WTC11 (cell line): Measurements from ENCODE around the gene PSENEN. TPM values are rescaled to one million over a fixed set of nuclear protein-coding genes. Genes with fewer than 3 reads are reported as not detected.

Source experiments
- ATAC-seq: fragments of 200-7000 bp; cut with Tn5 transposase; 2 replicates; pipeline ENCODE4 v1.10.0; 2021; ENCODE audit warnings: mild to moderate bottlenecking, moderate library complexity
- CTCF ChIA-PET: fragments of 300-600 bp; sonication (Branson Sonifier 250); formaldehyde crosslinking; loops from one replicate; lab custom pipeline; 2021; ENCODE audit warnings: antibody characterized with exemption; lab: Charles Lee
- POLR2A ChIA-PET: fragments of 350-600 bp; sonication (Branson Sonifier 250); formaldehyde crosslinking; loops from one replicate; lab custom pipeline; 2021; ENCODE audit warnings: antibody characterized with exemption; lab: Charles Lee
- DNase-seq: peaks from one replicate; pipeline ENCODE4 v3.0.0; 2021; ENCODE audit warnings: low spot score
- H3K27ac Mint-ChIP-seq: 2 replicates; pipeline ENCODE4 v1.8.0; 2021; ENCODE audit warnings: mixed read lengths
- H3K27me3 Mint-ChIP-seq: 2 replicates; pipeline ENCODE4 v1.8.0; 2021; ENCODE audit warnings: low read depth, mild to moderate bottlenecking, moderate library complexity, mixed read lengths
- H3K36me3 Mint-ChIP-seq: 2 replicates; pipeline ENCODE4 v1.8.0; 2021; ENCODE audit warnings: mixed read lengths
- H3K4me1 Mint-ChIP-seq: 2 replicates; pipeline ENCODE4 v1.8.0; 2022; ENCODE audit warnings: mixed read lengths
- H3K4me3 Mint-ChIP-seq: 2 replicates; pipeline ENCODE4 v1.8.0; 2021; ENCODE audit warnings: mild to moderate bottlenecking, moderate library complexity, mixed read lengths
- H3K9me3 Mint-ChIP-seq: 2 replicates; pipeline ENCODE4 v1.8.0; 2021; ENCODE audit warnings: mixed read lengths
- E2F5 ChIP-seq: sonication (generic); formaldehyde crosslinking; IDR thresholded peaks from 2 replicates; pipeline ENCODE4 v1.8.1; 2022; ENCODE audit warnings: mild to moderate bottlenecking, moderate library complexity, missing genetic modification reagents
- ETV6 ChIP-seq: sonication (generic); formaldehyde crosslinking; IDR thresholded peaks from 2 replicates; pipeline ENCODE4 v1.8.1; 2022; ENCODE audit warnings: mild to moderate bottlenecking, missing genetic modification reagents
- FOXP1 ChIP-seq: sonication (generic); formaldehyde crosslinking; IDR thresholded peaks from 2 replicates; pipeline ENCODE4 v1.8.0; 2022; ENCODE audit warnings: missing genetic modification reagents, mild to moderate bottlenecking, moderate library complexity, borderline replicate concordance
- FOXP4 ChIP-seq: sonication (generic); formaldehyde crosslinking; IDR thresholded peaks from 2 replicates; pipeline ENCODE4 v1.8.0; 2022; ENCODE audit warnings: mild to moderate bottlenecking, missing genetic modification reagents
- HMGXB4 ChIP-seq: sonication (generic); formaldehyde crosslinking; IDR thresholded peaks from 2 replicates; pipeline ENCODE4 v1.8.1; 2023; ENCODE audit warnings: mild to moderate bottlenecking, moderate library complexity, missing genetic modification reagents
- JAZF1 ChIP-seq: fragments of 250-450 bp; sonication (Bioruptor Pico); IDR thresholded peaks from 2 replicates; pipeline ENCODE4 v1.9.0; 2021; ENCODE audit warnings: moderate library complexity, mild to moderate bottlenecking, inconsistent platforms
- KAT7 ChIP-seq: sonication (generic); formaldehyde crosslinking; IDR thresholded peaks from 2 replicates; pipeline ENCODE4 v1.8.1; 2023; ENCODE audit warnings: missing genetic modification reagents, mild to moderate bottlenecking, borderline replicate concordance
- MAX ChIP-seq: sonication (generic); formaldehyde crosslinking; IDR thresholded peaks from 2 replicates; pipeline ENCODE4 v1.8.0; 2022; ENCODE audit warnings: mild to moderate bottlenecking, missing genetic modification reagents
- MXD4 ChIP-seq: fragments of 250-450 bp; sonication (Bioruptor Pico); IDR thresholded peaks from 2 replicates; pipeline ENCODE4 v1.8.0; 2021; ENCODE audit warnings: mild to moderate bottlenecking, moderate library complexity, borderline replicate concordance
- NFYB ChIP-seq: sonication (generic); formaldehyde crosslinking; conservative IDR thresholded peaks from 2 replicates; pipeline ENCODE4 v1.8.0; 2022; ENCODE audit warnings: low read depth, missing genetic modification reagents
- PRDM15 ChIP-seq: sonication (generic); formaldehyde crosslinking; IDR thresholded peaks from 2 replicates; pipeline ENCODE4 v1.8.0; 2022; ENCODE audit warnings: missing genetic modification reagents
- PREB ChIP-seq: sonication (generic); formaldehyde crosslinking; IDR thresholded peaks from 2 replicates; pipeline ENCODE4 v1.8.1; 2022; ENCODE audit warnings: mild to moderate bottlenecking, missing genetic modification reagents, moderate library complexity, borderline replicate concordance
- PRRX2 ChIP-seq: fragments of 250-450 bp; sonication (Bioruptor Pico); IDR thresholded peaks from 2 replicates; pipeline ENCODE4 v1.8.0; 2021; ENCODE audit warnings: mild to moderate bottlenecking
- SOX15 ChIP-seq: fragments of 250-450 bp; sonication (Bioruptor Pico); IDR thresholded peaks from 2 replicates; pipeline ENCODE4 v1.9.0; 2021; ENCODE audit warnings: mild to moderate bottlenecking
- ZNF232 ChIP-seq: sonication (generic); formaldehyde crosslinking; IDR thresholded peaks from 2 replicates; pipeline ENCODE4 v1.8.0; 2022; ENCODE audit warnings: mild to moderate bottlenecking, missing genetic modification reagents
- ZNF416 ChIP-seq: fragments of 250-450 bp; sonication (Bioruptor Pico); IDR thresholded peaks from 2 replicates; pipeline ENCODE4 v1.9.0; 2021; ENCODE audit warnings: mild to moderate bottlenecking, inconsistent platforms
- total RNA-seq: library from RNA; stranded (reverse); gene quantifications from 3 replicates; pipeline ENCODE4 v1.2.3, GENCODE V29; 2021

PSENEN gene
- total RNA-seq, 1 experiment from 2014 or later = 80.3 TPM

- peaks cover 16% of the 10 kb centered on the region for H3K4me1 Mint-ChIP-seq
- H3K36me3 Mint-ChIP-seq = peaks cover 5% of the 10 kb centered on the region; the same call in 1 of the 2 replicates
- TF ChIP-seq PRRX2 (no peak), KAT7 (CRISPR knock-in tag) (no peak), PRDM15 (no peak), FOXP1 (CRISPR knock-in tag) (0 out of 2 replicates have a peak, but pooled peaks have one; percentile 18), ZNF232 (CRISPR knock-in tag) (no peak)
- H3K27ac Mint-ChIP-seq = peak within 1 kb of the TSS; percentile 82
- no peaks in the 10 kb centered on the region for H3K9me3 Mint-ChIP-seq
- peaks cover 23% of the 10 kb centered on the region for H3K27me3 Mint-ChIP-seq
- ATAC-seq (peak; percentile 2; the same call in 1 of the 2 replicates), DNase-seq (peak; percentile 57)
- ChIA-PET POLR2A (interaction anchor here (1.0 to 2.5 kb wide), 4 partner anchors 8 to 28 kb away, joined by 4 to 13 read pairs (median 8); partner anchors contain the start of genes LIN37, PSENEN and U2AF1L4), CTCF (interaction anchor here (0.6 to 2.9 kb wide), 11 partner anchors 8 to 298 kb away, joined by 3 to 13 read pairs (median 3); partner anchors contain the start of genes LIN37, PSENEN, U2AF1L4 and WDR62)
- H3K4me3 Mint-ChIP-seq = peak within 1 kb of the TSS; percentile 94
Observed at GRCh38 chr19:35756377-35757230, 11.2 kb downstream of the PSENEN start, which contains the start of gene HSPB6. Gene HSPB6 (minus strand): TSS chr19:35757029. CDS start chr19:35757008, 21 bp downstream.

- peak overlapping the region; percentile 94 for H3K4me3 Mint-ChIP-seq
- peaks cover 10% of the 10 kb centered on the region for H3K36me3 Mint-ChIP-seq
- ChIA-PET CTCF (interaction anchor here (0.6 to 2.9 kb wide), 6 partner anchors 9 to 29 kb away, joined by 3 to 13 read pairs (median 4); partner anchors contain the start of genes LIN37, PSENEN and U2AF1L4), POLR2A (interaction anchor here (1.0 to 2.5 kb wide), 4 partner anchors 9 to 27 kb away, joined by 4 to 13 read pairs (median 8); partner anchors contain the start of genes LIN37, PSENEN and U2AF1L4)
- TF ChIP-seq ZNF232 (CRISPR knock-in tag) (no peak), NFYB (CRISPR knock-in tag) (no peak), PREB (no peak), SOX15 (no peak), MAX (CRISPR knock-in tag) (no peak)
- H3K4me1 Mint-ChIP-seq = peaks cover 16% of the 10 kb centered on the region
- ATAC-seq = peak; percentile 6
- peak overlapping the region; percentile 82 for H3K27ac Mint-ChIP-seq
- no peaks in the 10 kb centered on the region for H3K9me3 Mint-ChIP-seq
- DNase-seq = no peak
- H3K27me3 Mint-ChIP-seq = peaks cover 23% of the 10 kb centered on the region
Observed at GRCh38 chr19:35757231-35757748, 11.8 kb downstream of the PSENEN start.

- H3K27me3 Mint-ChIP-seq = peaks cover 23% of the 10 kb centered on the region
- peaks cover 11% of the 10 kb centered on the region for H3K36me3 Mint-ChIP-seq
- DNase-seq (peak; percentile 99), ATAC-seq (peak; percentile 94)
- peak within 1 kb of the TSS; percentile 94 for H3K4me3 Mint-ChIP-seq
- CTCF ChIA-PET = interaction anchor here (0.7 to 2.9 kb wide), 5 partner anchors 9 to 27 kb away, joined by 3 to 13 read pairs (median 5); partner anchors contain the start of genes LIN37, PSENEN and U2AF1L4
- peaks cover 16% of the 10 kb centered on the region for H3K4me1 Mint-ChIP-seq
- H3K27ac Mint-ChIP-seq = peak within 1 kb of the TSS; percentile 82
- no peaks in the 10 kb centered on the region for H3K9me3 Mint-ChIP-seq
- POLR2A ChIA-PET = interaction anchor here (0.7 to 2.5 kb wide), 4 partner anchors 10 to 26 kb away, joined by 3 to 13 read pairs (median 8); partner anchors contain the start of gene LIN37
- TF ChIP-seq HMGXB4 (CRISPR knock-in tag) (no peak), MXD4 (CRISPR knock-in tag) (no peak), E2F5 (CRISPR knock-in tag) (no peak), ETV6 (CRISPR knock-in tag) (0 out of 2 replicates have a peak, but pooled peaks have one; percentile 19), ZNF416 (0 out of 2 replicates have a peak, but pooled peaks have one; percentile 51), JAZF1 (CRISPR knock-in tag) (no peak), NFYB (CRISPR knock-in tag) (peak; percentile 100), FOXP4 (CRISPR knock-in tag) (peak; percentile 54; the same call in 1 of the 2 replicates)
Observed at GRCh38 chr19:35757749-35758608, 12.5 kb downstream of the PSENEN start, which contains the start of gene PROSER3. Gene PROSER3 (plus strand): TSS chr19:35758176. CDS start chr19:35758216, 40 bp downstream.
